Measurements from ENCODE around the gene LRMDA. TPM values are rescaled to one million over a fixed set of nuclear protein-coding genes. Genes with fewer than 3 reads are reported as not detected.

LRMDA gene
- total RNA-seq, 1 donor from 2014 or later = not detected

DNA sequence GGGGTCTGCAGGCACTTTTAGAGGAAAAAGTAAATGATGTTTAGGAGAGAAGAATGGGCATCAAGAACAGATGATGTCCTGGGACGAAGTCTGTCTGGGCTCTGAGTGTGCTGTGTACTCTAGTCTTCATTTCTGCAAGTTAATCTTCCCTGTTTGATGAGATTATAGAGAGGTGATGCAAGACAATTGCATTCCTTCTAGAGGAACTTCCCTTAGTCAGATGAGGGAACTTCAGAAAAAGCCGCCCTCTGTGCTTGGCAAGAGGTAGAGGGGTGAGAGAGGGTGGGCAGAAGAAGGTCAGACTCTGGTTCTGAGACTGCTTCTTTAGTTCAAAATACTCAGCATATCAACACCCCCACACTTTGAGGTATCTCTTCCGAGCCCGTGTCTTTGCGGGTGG lies 797.9 kb downstream of the LRMDA start:
- H3K27me3 Mint-ChIP-seq (ENCODE audit: low read depth) = no peaks in the 10 kb centered on the region
- H3K9me3 Mint-ChIP-seq = peaks cover 4% of the 10 kb centered on the region
- no peak for DNase-seq (ENCODE audit: low spot score)
- H3K27ac Mint-ChIP-seq = no peak overlapping the region
- no peaks in the 10 kb centered on the region for H3K4me1 Mint-ChIP-seq (ENCODE audit: low read depth)
- intact Hi-C loops (cut with micrococcal nuclease) = no loop called here
- no peaks in the 10 kb centered on the region for H3K36me3 Mint-ChIP-seq (ENCODE audit: low read depth)
- H3K4me3 Mint-ChIP-seq (ENCODE audit: low read depth) = no peak overlapping the region

- DNase-seq (ENCODE audit: low spot score) = no peak
- Mint-ChIP-seq H3K36me3 (ENCODE audit: low read depth) (no peaks in the 10 kb centered on the region), H3K4me3 (ENCODE audit: low read depth) (no peak overlapping the region), H3K27me3 (ENCODE audit: low read depth) (no peaks in the 10 kb centered on the region), H3K27ac (no peak overlapping the region), H3K9me3 (peaks cover 2% of the 10 kb centered on the region), H3K4me1 (ENCODE audit: low read depth) (no peaks in the 10 kb centered on the region)
- intact Hi-C loops (cut with micrococcal nuclease) = no loop called here
These were observed 799.5 kb downstream of the LRMDA start for GRCh38 chr10:76230921-76231285.

DNA sequence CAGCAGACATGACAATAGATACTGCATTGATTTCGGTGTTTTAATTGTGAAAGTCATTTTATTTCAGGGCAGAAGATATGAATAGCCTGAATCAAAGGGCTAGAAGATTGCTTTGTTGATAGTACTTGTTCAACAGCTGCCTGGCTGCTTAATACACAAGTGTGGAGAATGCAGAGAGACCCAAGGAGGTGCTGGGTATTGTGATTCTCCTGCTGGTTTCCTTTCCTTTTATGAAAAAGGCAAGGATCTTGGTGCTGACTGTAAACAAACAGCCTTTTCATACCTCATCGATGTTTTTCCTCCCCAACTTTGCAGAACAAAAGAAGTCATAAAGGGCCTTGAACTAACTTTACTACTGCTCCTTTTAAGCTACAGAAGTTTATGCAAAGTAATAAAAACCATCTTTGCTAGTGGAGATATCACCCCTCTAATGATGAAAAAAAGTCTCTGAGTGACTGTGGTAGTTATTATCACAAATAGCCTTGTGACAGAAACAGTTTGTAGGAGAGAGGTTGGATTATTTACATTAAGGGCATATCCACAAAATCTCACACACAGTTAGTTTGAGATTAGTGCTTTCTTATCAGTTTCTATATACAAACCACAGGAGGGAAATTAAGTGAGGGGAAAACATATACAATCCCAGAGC lies 800.0 kb downstream of the LRMDA start:
- no peaks in the 10 kb centered on the region for H3K36me3 Mint-ChIP-seq (ENCODE audit: low read depth)
- DNase-seq (ENCODE audit: low spot score) = no peak
- intact Hi-C loops (cut with micrococcal nuclease) = no loop called here
- no peaks in the 10 kb centered on the region for H3K27me3 Mint-ChIP-seq (ENCODE audit: low read depth)
- no peak overlapping the region for H3K27ac Mint-ChIP-seq
- H3K9me3 Mint-ChIP-seq = no peaks in the 10 kb centered on the region
- no peak overlapping the region for H3K4me3 Mint-ChIP-seq (ENCODE audit: low read depth)
- H3K4me1 Mint-ChIP-seq (ENCODE audit: low read depth) = no peaks in the 10 kb centered on the region

- Mint-ChIP-seq H3K36me3 (ENCODE audit: low read depth) (no peaks in the 10 kb centered on the region), H3K27me3 (ENCODE audit: low read depth) (no peaks in the 10 kb centered on the region), H3K27ac (no peak overlapping the region), H3K4me1 (ENCODE audit: low read depth) (no peaks in the 10 kb centered on the region), H3K4me3 (ENCODE audit: low read depth) (no peak overlapping the region), H3K9me3 (no peaks in the 10 kb centered on the region)
- intact Hi-C loops (cut with micrococcal nuclease) = no loop called here
- DNase-seq (ENCODE audit: low spot score) = no peak
These were observed 803.2 kb downstream of the LRMDA start for GRCh38 chr10:76234499-76235226.

GRCh38 chr10:76236356-76236755 lies 804.9 kb downstream of the LRMDA start:
- Mint-ChIP-seq H3K4me3 (ENCODE audit: low read depth) (no peak overlapping the region), H3K4me1 (ENCODE audit: low read depth) (no peaks in the 10 kb centered on the region), H3K27ac (no peak overlapping the region), H3K9me3 (no peaks in the 10 kb centered on the region), H3K27me3 (ENCODE audit: low read depth) (no peaks in the 10 kb centered on the region), H3K36me3 (ENCODE audit: low read depth) (no peaks in the 10 kb centered on the region)
- intact Hi-C loops (cut with micrococcal nuclease) = no loop called here
- no peak for DNase-seq (ENCODE audit: low spot score)

DNA sequence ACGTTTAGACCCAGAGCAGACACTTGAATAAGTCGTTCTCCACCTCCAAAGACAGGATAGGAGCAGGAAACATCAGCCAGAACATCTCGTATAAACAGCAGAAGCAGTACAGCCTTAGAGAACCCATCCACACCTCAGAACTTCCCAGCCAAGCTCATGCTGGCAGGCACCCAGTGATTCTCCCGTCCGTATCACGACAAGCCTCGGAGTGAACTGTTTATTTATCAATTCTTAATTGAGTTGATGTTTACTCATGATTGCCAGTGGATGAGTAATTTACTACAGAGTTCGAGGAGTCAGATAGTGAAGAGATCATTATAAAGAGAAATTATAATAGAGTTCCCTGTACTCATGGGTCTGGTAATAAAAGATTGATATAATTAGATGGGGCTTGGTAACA lies 811.5 kb downstream of the LRMDA start:
- DNase-seq (ENCODE audit: low spot score) = no peak
- Mint-ChIP-seq H3K27ac (no peak overlapping the region), H3K9me3 (no peaks in the 10 kb centered on the region), H3K4me1 (ENCODE audit: low read depth) (no peaks in the 10 kb centered on the region), H3K36me3 (ENCODE audit: low read depth) (no peaks in the 10 kb centered on the region), H3K27me3 (ENCODE audit: low read depth) (no peaks in the 10 kb centered on the region), H3K4me3 (ENCODE audit: low read depth) (no peak overlapping the region)
- intact Hi-C loops (cut with micrococcal nuclease) = no loop called here

DNA sequence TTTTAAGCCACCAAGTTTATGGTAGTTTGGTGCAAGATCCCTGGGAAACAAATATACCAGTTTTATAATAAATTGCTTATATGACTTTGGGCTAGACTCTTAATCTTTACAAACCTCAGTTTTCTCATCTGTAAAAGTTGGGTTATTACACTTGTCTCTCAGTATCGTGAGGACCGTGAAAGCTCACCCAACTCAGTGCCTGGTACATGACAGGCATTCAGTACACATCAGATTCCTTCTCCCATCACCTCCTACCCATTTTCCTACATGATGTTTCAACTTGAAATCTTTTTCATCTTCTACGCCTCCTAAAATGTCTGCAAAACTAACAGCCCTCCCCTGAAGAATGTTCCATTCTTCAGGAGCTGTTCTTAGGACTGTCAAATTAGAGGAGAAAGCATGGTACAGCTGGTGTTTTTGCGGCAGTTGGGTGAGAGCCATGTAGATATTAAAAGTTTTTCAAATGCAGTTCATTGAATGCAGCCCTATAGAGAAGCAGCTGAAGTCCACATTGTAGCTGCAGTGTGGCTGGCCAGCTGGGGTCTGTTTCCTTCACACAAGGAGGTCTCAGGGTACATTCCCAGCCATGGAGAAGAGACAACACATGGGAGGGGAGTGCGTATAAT lies 812.8 kb downstream of the LRMDA start:
- Mint-ChIP-seq H3K4me3 (ENCODE audit: low read depth) (no peak overlapping the region), H3K9me3 (no peaks in the 10 kb centered on the region), H3K36me3 (ENCODE audit: low read depth) (no peaks in the 10 kb centered on the region), H3K27me3 (ENCODE audit: low read depth) (no peaks in the 10 kb centered on the region), H3K27ac (no peak overlapping the region), H3K4me1 (ENCODE audit: low read depth) (no peaks in the 10 kb centered on the region)
- intact Hi-C loops (cut with micrococcal nuclease) = no loop called here
- DNase-seq (ENCODE audit: low spot score) = no peak

- Mint-ChIP-seq H3K4me1 (ENCODE audit: low read depth) (no peaks in the 10 kb centered on the region), H3K4me3 (ENCODE audit: low read depth) (no peak overlapping the region), H3K9me3 (no peaks in the 10 kb centered on the region), H3K27me3 (ENCODE audit: low read depth) (no peaks in the 10 kb centered on the region), H3K36me3 (ENCODE audit: low read depth) (no peaks in the 10 kb centered on the region), H3K27ac (no peak overlapping the region)
- intact Hi-C loops (cut with micrococcal nuclease) = no loop called here
- DNase-seq (ENCODE audit: low spot score) = no peak
These were observed 814.6 kb downstream of the LRMDA start for GRCh38 chr10:76245951-76246495.

GRCh38 chr10:76248649-76249200 lies 817.3 kb downstream of the LRMDA start:
- H3K36me3 Mint-ChIP-seq (ENCODE audit: low read depth) = no peaks in the 10 kb centered on the region
- H3K9me3 Mint-ChIP-seq = no peaks in the 10 kb centered on the region
- intact Hi-C loops (cut with micrococcal nuclease) = no loop called here
- DNase-seq (ENCODE audit: low spot score) = no peak
- no peak overlapping the region for H3K27ac Mint-ChIP-seq
- no peak overlapping the region for H3K4me3 Mint-ChIP-seq (ENCODE audit: low read depth)
- no peaks in the 10 kb centered on the region for H3K27me3 Mint-ChIP-seq (ENCODE audit: low read depth)
- H3K4me1 Mint-ChIP-seq (ENCODE audit: low read depth) = no peaks in the 10 kb centered on the region

DNA sequence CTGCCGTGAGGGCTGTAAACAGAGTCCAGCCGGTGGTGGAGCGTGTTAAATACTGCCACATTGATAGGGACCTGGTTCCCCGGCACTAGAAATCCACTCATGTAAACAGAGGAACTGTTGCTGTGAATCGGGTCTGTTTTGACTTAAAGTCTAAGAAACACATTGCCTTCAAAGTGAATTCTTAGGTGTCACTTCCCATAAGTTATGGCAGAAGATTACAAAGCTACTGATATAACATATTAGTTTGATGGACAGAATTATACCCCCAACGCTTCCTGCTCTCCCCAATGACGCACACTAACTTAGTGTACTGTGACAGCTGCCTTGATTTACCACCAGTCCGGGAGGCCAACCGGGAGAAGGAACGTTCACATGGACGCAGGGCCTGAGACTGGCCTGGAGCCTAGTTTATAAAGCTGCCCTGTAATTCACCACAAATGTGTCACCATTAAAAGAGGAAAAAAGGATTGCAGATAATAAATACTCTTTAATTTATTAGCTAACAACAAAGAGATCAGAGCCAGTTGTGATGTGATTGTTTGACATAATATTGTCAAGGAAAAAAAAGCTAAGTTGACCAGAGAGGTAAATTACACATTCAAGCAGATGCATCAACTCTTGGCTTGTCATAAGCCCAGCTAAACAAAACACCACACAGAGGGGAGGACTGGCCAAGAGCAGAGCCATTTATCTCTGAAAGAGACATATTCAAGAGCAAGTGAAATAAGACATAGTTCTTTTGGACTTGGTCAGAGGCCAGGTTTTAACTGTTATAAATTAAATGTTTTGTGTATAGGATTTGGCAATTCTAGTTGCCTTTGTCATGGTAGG lies 820.6 kb downstream of the LRMDA start:
- no peak overlapping the region for H3K4me3 Mint-ChIP-seq (ENCODE audit: low read depth)
- no peaks in the 10 kb centered on the region for H3K27me3 Mint-ChIP-seq (ENCODE audit: low read depth)
- no peak for DNase-seq (ENCODE audit: low spot score)
- H3K27ac Mint-ChIP-seq = no peak overlapping the region
- intact Hi-C loops (cut with micrococcal nuclease) = no loop called here
- H3K36me3 Mint-ChIP-seq (ENCODE audit: low read depth) = no peaks in the 10 kb centered on the region
- H3K9me3 Mint-ChIP-seq = no peaks in the 10 kb centered on the region
- no peaks in the 10 kb centered on the region for H3K4me1 Mint-ChIP-seq (ENCODE audit: low read depth)

GRCh38 chr10:76252733-76253132 lies 821.3 kb downstream of the LRMDA start:
- intact Hi-C loops (cut with micrococcal nuclease) = no loop called here
- H3K4me1 Mint-ChIP-seq (ENCODE audit: low read depth) = no peaks in the 10 kb centered on the region
- H3K27me3 Mint-ChIP-seq (ENCODE audit: low read depth) = no peaks in the 10 kb centered on the region
- no peak overlapping the region for H3K4me3 Mint-ChIP-seq (ENCODE audit: low read depth)
- no peaks in the 10 kb centered on the region for H3K9me3 Mint-ChIP-seq
- H3K36me3 Mint-ChIP-seq (ENCODE audit: low read depth) = no peaks in the 10 kb centered on the region
- no peak overlapping the region for H3K27ac Mint-ChIP-seq
- DNase-seq (ENCODE audit: low spot score) = no peak

GRCh38 chr10:76255241-76255640 lies 823.8 kb downstream of the LRMDA start:
- Mint-ChIP-seq H3K27me3 (ENCODE audit: low read depth) (no peaks in the 10 kb centered on the region), H3K36me3 (ENCODE audit: low read depth) (no peaks in the 10 kb centered on the region), H3K9me3 (peaks cover 7% of the 10 kb centered on the region), H3K27ac (no peak overlapping the region), H3K4me1 (ENCODE audit: low read depth) (no peaks in the 10 kb centered on the region), H3K4me3 (ENCODE audit: low read depth) (no peak overlapping the region)
- no peak for DNase-seq (ENCODE audit: low spot score)
- intact Hi-C loops (cut with micrococcal nuclease) = no loop called here
